ENCODE data around the gene ANKRD60.

GRCh38 chr20:58196402-58197184 is 31.9 kb downstream of the ANKRD60 start:
- TF ChIP-seq CTCF (IDR thresholded peaks at IDR 0.05), result no peak
- no peak for TF ChIP-seq POLR2A (IDR thresholded peaks at IDR 0.05)
